GM19240 (cell line): ENCODE measurements around the gene SPTBN2.

Experiments used
- DNase-seq: peaks from one replicate; pipeline ENCODE4 v3.0.0; 2011; ENCODE audit warnings: low spot score; ENCODE audit not compliant: insufficient read length

The SPTBN2 gene

GRCh38 chr11:66704659-66705360, 24.2 kb downstream of the SPTBN2 start:
- no peak for DNase-seq

GRCh38 chr11:66701432-66702240, 27.4 kb downstream of the SPTBN2 start:
- no peak for DNase-seq

- DNase-seq: no peak
These were observed 28.3 kb downstream of the SPTBN2 start for GRCh38 chr11:66700742-66701141.

GRCh38 chr11:66700337-66700736, 28.7 kb downstream of the SPTBN2 start:
- DNase-seq: no peak

GRCh38 chr11:66698491-66698890, 30.5 kb downstream of the SPTBN2 start:
- no peak for DNase-seq

- DNase-seq: no peak
These were observed 31.0 kb downstream of the SPTBN2 start for GRCh38 chr11:66697988-66698387.

- no peak for DNase-seq
These were observed 32.9 kb downstream of the SPTBN2 start for GRCh38 chr11:66696146-66696545.

GRCh38 chr11:66694732-66695207, 34.2 kb downstream of the SPTBN2 start:
- DNase-seq: peak; percentile 95

GRCh38 chr11:66694056-66694410, 35.0 kb downstream of the SPTBN2 start:
- DNase-seq: no peak

GRCh38 chr11:66693356-66694055, 35.5 kb downstream of the SPTBN2 start:
- no peak for DNase-seq

- DNase-seq: no peak
These were observed 36.1 kb downstream of the SPTBN2 start for GRCh38 chr11:66692871-66693331.

GRCh38 chr11:66692446-66692845, 36.6 kb downstream of the SPTBN2 start:
- no peak for DNase-seq

- no peak for DNase-seq
These were observed 37.6 kb downstream of the SPTBN2 start for GRCh38 chr11:66691311-66691980.

GRCh38 chr11:66689661-66690590, 39.1 kb downstream of the SPTBN2 start:
- no peak for DNase-seq

GRCh38 chr11:66688561-66689534, 40.2 kb downstream of the SPTBN2 start:
- no peak for DNase-seq

GRCh38 chr11:66687831-66688281, 41.2 kb downstream of the SPTBN2 start:
- DNase-seq: no peak

GRCh38 chr11:66686801-66687750, 41.9 kb downstream of the SPTBN2 start:
- no peak for DNase-seq
